PC-9 (cell line): ENCODE measurements around the gene SCGB2B2. TPM values are rescaled to one million over a fixed set of nuclear protein-coding genes. Genes with fewer than 3 reads are reported as not detected.

Experiments
- BruUV-seq: library from RNA; stranded (reverse); fragments of 400-500 nt; replicated peaks from 2 replicates; lab custom pipeline; 2021; lab: Mats Ljungman, UMichigan
- CTCF ChIA-PET: fragments of 300-600 bp; sonication (Branson Sonifier 250); formaldehyde crosslinking; loops from one replicate; lab custom pipeline; 2022; ENCODE audit warnings: antibody characterized with exemption; lab: Charles Lee
- POLR2A ChIA-PET: fragments of 300-600 bp; sonication (Branson Sonifier 250); formaldehyde crosslinking; loops from one replicate; lab custom pipeline; 2022; ENCODE audit warnings: antibody characterized with exemption; ENCODE audit not compliant: unreplicated experiment; lab: Charles Lee
- DNase-seq, 2 experiments: peaks; one replicate each; pipeline versions ENCODE4 v3.0.0 to v3.0.0-alpha.2; 2015 to 2022; ENCODE audit warnings: mixed read lengths in 1 of 2
- H2AFZ ChIP-seq: fragments of 200-600 bp; sonication (generic); 2 replicates; pipeline ENCODE4 v1.8.1; 2017; ENCODE audit warnings: antibody characterized with exemption
- H3F3A ChIP-seq: fragments of 200-600 bp; sonication (generic); 2 replicates; pipeline ENCODE4 v1.8.1; 2017; ENCODE audit warnings: antibody characterized with exemption, mild to moderate bottlenecking, low read depth; ENCODE audit not compliant: insufficient read depth
- H3K27ac ChIP-seq: fragments of 200-600 bp; sonication (generic); 2 replicates; pipeline ENCODE4 v1.6.1; 2016; ENCODE audit warnings: mixed run types
- H3K27me3 ChIP-seq: fragments of 200-600 bp; sonication (generic); 2 replicates; pipeline ENCODE4 v1.6.1; 2016; ENCODE audit warnings: low read depth, mixed run types; ENCODE audit not compliant: insufficient read depth
- H3K36me3 ChIP-seq: fragments of 200-600 bp; sonication (generic); 2 replicates; pipeline ENCODE4 v1.6.1; 2016; ENCODE audit warnings: low read depth, mixed run types
- H3K4me1 ChIP-seq: fragments of 200-600 bp; sonication (generic); replicated peaks from 2 replicates; pipeline ENCODE4 v1.6.1; 2016; ENCODE audit warnings: mixed run types; ENCODE audit not compliant: insufficient read depth
- H3K4me2 ChIP-seq: fragments of 200-600 bp; sonication (generic); 2 replicates; pipeline ENCODE4 v1.6.1; 2017; ENCODE audit warnings: mixed run types
- H3K4me3 ChIP-seq: fragments of 200-600 bp; sonication (generic); 2 replicates; pipeline ENCODE4 v1.6.1; 2016; ENCODE audit warnings: mixed run types
- H3K79me2 ChIP-seq: fragments of 200-600 bp; sonication (generic); 2 replicates; pipeline ENCODE4 v1.6.1; 2017; ENCODE audit warnings: low read depth, mixed run types
- H3K9me2 ChIP-seq: fragments of 200-600 bp; sonication (generic); 2 replicates; pipeline ENCODE4 v1.8.1; 2017; ENCODE audit warnings: mild to moderate bottlenecking; ENCODE audit not compliant: insufficient read depth
- H3K9me3 ChIP-seq: fragments of 200-600 bp; sonication (generic); 2 replicates; pipeline ENCODE4 v1.8.1; 2016; ENCODE audit warnings: low read depth; ENCODE audit not compliant: insufficient read depth
- H4K20me1 ChIP-seq: fragments of 200-600 bp; sonication (generic); 2 replicates; pipeline ENCODE4 v1.8.1; 2017; ENCODE audit not compliant: insufficient read depth
- EZH2 ChIP-seq: fragments of 200-600 bp; sonication (generic); IDR thresholded peaks from 2 replicates; pipeline ENCODE4 v1.8.0; 2017; ENCODE audit warnings: antibody characterized with exemption, low read depth
- intact Hi-C: fragments of 100-400 bp; cut with micrococcal nuclease; formaldehyde crosslinking; loops from one replicate; pipeline ENCODE4 v1.10.0; 2022; ENCODE audit not compliant: unreplicated experiment
- total RNA-seq: library from RNA; stranded (reverse); gene quantifications from 2 replicates; pipeline ENCODE4 v1.2.3, GENCODE V29; 2021
- TF ChIP-seq, protein P1 (sequence below): fragments of 200-600 bp; sonication (generic); conservative IDR thresholded peaks from 2 replicates; pipeline ENCODE4 v1.6.1; 2017; ENCODE audit warnings: mixed run types, antibody characterized with exemption, mild to moderate bottlenecking, moderate library complexity

SCGB2B2 gene
- total RNA-seq, 1 experiment from 2014 or later: 1.4 TPM

DNA sequence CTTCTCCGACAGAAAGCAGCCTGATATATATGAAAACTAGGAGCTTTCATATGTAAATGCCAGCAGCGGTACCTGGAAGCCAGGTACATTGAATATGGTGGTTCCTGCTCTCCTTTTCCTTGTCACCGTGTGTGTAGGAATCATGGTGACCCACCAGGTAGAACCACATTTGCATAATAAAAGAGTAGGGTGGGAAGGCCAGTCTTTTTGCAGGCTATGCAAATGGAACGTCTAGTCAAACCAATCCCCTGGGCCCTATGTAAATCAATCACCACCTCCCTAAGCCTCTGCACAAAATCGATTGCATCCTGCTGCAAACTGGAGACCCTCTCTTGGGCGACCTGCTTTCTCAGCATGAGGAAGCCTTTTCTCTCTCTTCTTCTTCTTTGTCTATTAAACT, 34.9 kb upstream of the SCGB2B2 start:
- H3K79me2 ChIP-seq: no peaks in the 10 kb centered on the region
- no peaks in the 10 kb centered on the region for H4K20me1 ChIP-seq
- POLR2A ChIA-PET: no interaction called here
- H3F3A ChIP-seq: no peaks in the 10 kb centered on the region
- TF ChIP-seq, protein P1, sequence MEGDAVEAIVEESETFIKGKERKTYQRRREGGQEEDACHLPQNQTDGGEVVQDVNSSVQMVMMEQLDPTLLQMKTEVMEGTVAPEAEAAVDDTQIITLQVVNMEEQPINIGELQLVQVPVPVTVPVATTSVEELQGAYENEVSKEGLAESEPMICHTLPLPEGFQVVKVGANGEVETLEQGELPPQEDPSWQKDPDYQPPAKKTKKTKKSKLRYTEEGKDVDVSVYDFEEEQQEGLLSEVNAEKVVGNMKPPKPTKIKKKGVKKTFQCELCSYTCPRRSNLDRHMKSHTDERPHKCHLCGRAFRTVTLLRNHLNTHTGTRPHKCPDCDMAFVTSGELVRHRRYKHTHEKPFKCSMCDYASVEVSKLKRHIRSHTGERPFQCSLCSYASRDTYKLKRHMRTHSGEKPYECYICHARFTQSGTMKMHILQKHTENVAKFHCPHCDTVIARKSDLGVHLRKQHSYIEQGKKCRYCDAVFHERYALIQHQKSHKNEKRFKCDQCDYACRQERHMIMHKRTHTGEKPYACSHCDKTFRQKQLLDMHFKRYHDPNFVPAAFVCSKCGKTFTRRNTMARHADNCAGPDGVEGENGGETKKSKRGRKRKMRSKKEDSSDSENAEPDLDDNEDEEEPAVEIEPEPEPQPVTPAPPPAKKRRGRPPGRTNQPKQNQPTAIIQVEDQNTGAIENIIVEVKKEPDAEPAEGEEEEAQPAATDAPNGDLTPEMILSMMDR: no peak
- no peak for TF ChIP-seq EZH2
- H3K9me3 ChIP-seq: peaks cover 10% of the 10 kb centered on the region; the same call in 1 of the 2 replicates
- intact Hi-C loops: loop anchor here (1.0 kb wide), 2 partner anchors 73 to 211 kb away; no protein-coding TSS in a partner anchor
- H3K4me3 ChIP-seq: no peak overlapping the region
- no peak overlapping the region for H2AFZ ChIP-seq
- CTCF ChIA-PET: no interaction called here
- peaks cover 3% of the 10 kb centered on the region; the same call in 1 of the 2 replicates for H3K27me3 ChIP-seq
- H3K36me3 ChIP-seq: no peaks in the 10 kb centered on the region
- H3K4me2 ChIP-seq: no peak overlapping the region
- H3K4me1 ChIP-seq: no peaks in the 10 kb centered on the region
- no peak overlapping the region for H3K27ac ChIP-seq
- no peaks in the 10 kb centered on the region for H3K9me2 ChIP-seq
- no peak for DNase-seq
- BruUV-seq: no TSS peak

DNA sequence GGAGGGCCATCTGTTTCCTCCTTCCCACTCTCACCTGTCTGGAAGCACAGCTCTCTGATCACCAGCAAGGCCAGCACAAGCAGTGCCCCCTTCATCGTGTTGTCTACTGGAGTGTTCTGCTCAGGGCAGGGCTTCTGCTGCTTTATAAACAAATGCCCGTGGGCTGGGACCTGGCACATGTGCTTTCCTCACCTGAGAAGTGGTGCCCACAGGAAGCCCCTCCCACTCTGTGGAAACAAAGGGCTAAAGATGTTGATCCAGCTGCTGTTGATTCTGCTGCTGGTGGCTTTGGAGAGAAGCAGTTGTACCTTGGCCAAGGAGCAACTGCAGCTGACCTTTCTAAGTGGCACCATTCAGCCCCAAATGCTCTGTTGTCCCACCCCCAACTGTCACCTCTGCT, 30.7 kb upstream of the SCGB2B2 start:
- Histone ChIP-seq H4K20me1 (no peaks in the 10 kb centered on the region), H3F3A (no peaks in the 10 kb centered on the region), H3K27me3 (peaks cover 14% of the 10 kb centered on the region; the same call in 1 of the 2 replicates), H3K79me2 (no peaks in the 10 kb centered on the region), H3K36me3 (no peaks in the 10 kb centered on the region), H2AFZ (no peak overlapping the region), H3K4me3 (no peak overlapping the region), H3K4me1 (no peaks in the 10 kb centered on the region), H3K9me3 (no peaks in the 10 kb centered on the region), H3K9me2 (no peaks in the 10 kb centered on the region), H3K27ac (no peak overlapping the region), H3K4me2 (no peak overlapping the region)
- no peak for DNase-seq
- ChIA-PET POLR2A (no interaction called here), CTCF (no interaction called here)
- no peak for TF ChIP-seq EZH2
- TF ChIP-seq, protein P1: no peak
- BruUV-seq: no TSS peak
- intact Hi-C loops: no loop called here

DNA sequence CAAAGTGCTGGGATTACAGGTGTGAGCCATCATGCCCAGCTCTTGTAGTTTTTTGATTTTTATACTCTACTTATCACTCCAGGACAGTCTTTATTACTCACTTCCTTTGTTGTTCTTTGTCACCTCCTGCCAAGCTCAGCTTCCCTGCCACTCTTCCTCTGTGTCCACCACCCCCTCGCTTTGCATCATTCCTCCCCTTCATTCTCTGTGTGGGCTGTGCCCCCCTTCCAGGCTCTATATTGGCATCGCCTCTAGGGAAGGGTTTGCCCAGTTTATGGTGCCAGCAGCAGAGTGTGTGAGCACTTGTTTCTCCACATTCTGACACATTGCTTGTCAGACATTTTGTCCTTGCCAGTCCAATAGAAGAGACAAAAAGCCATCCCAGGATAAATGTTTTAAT, 15.6 kb upstream of the SCGB2B2 start:
- Histone ChIP-seq H3K79me2 (no peaks in the 10 kb centered on the region), H3K4me1 (no peaks in the 10 kb centered on the region), H3K27me3 (peaks cover 7% of the 10 kb centered on the region; the same call in 1 of the 2 replicates), H3K36me3 (no peaks in the 10 kb centered on the region), H3F3A (no peaks in the 10 kb centered on the region), H4K20me1 (no peaks in the 10 kb centered on the region), H3K4me2 (no peak overlapping the region), H3K27ac (no peak overlapping the region), H3K4me3 (no peak overlapping the region), H2AFZ (no peak overlapping the region), H3K9me3 (peaks cover 6% of the 10 kb centered on the region; the same call in 1 of the 2 replicates), H3K9me2 (no peaks in the 10 kb centered on the region)
- intact Hi-C loops: no loop called here
- ChIA-PET CTCF (no interaction called here), POLR2A (no interaction called here)
- no peak for DNase-seq
- BruUV-seq: no TSS peak
- TF ChIP-seq EZH2: no peak

DNA sequence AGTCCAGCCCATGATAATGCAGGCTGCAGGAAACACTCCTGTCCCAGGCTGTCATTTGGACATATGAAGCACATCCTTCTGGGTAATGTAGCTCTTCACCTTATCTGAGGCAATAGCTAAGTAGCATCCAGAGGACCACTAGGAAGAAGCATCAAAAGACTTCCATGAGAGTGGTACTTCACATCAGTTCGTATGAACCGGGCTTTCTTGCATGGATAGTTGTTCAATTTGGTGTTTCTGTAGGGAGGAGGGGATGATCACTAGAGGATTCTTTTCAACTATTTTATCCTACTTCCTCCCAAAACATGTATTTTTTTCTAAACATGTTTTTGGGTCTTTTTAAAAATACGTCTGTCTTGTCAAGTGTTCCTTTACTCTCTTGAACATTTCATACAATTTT, 13.4 kb upstream of the SCGB2B2 start:
- Histone ChIP-seq H3K79me2 (no peaks in the 10 kb centered on the region), H3K4me1 (no peaks in the 10 kb centered on the region), H3K27ac (no peak overlapping the region), H3K4me2 (no peak overlapping the region), H2AFZ (no peak overlapping the region), H3K9me2 (no peaks in the 10 kb centered on the region), H3K27me3 (peaks cover 7% of the 10 kb centered on the region; the same call in 1 of the 2 replicates), H3F3A (peaks cover 3% of the 10 kb centered on the region; the same call in 1 of the 2 replicates), H3K4me3 (no peak overlapping the region), H4K20me1 (no peaks in the 10 kb centered on the region), H3K9me3 (peaks cover 26% of the 10 kb centered on the region), H3K36me3 (no peaks in the 10 kb centered on the region)
- CTCF ChIA-PET: interaction anchor here (0.6 kb wide), 1 partner anchor 29 kb away, joined by 3 read pairs; no protein-coding TSS in a partner anchor
- intact Hi-C loops: no loop called here
- TF ChIP-seq, protein P1: no peak
- no peak for TF ChIP-seq EZH2
- BruUV-seq: no TSS peak
- POLR2A ChIA-PET: no interaction called here
- DNase-seq: no peak
